ENCODE results near the gene HS6ST2.
"Not testable (repeated sequence)": the region's sequence is repeated elsewhere in the genome, so short reads cannot be mapped to it uniquely, and the experiment has no call there.

Gene HS6ST2

GRCh38 chrX:132956421-132957210 lies 1.8 kb downstream of the HS6ST2 start:
- Mint-ChIP-seq H3K4me1 (ENCODE audit: low read depth) (peaks cover 4% of the 10 kb centered on the region), H3K27me3 (peaks cover 25% of the 10 kb centered on the region), H3K4me3 (peak overlapping the region; percentile 51), H3K27ac (no peak overlapping the region), H3K36me3 (ENCODE audit: low read depth) (no peaks in the 10 kb centered on the region), H3K9me3 (no peaks in the 10 kb centered on the region)

DNA sequence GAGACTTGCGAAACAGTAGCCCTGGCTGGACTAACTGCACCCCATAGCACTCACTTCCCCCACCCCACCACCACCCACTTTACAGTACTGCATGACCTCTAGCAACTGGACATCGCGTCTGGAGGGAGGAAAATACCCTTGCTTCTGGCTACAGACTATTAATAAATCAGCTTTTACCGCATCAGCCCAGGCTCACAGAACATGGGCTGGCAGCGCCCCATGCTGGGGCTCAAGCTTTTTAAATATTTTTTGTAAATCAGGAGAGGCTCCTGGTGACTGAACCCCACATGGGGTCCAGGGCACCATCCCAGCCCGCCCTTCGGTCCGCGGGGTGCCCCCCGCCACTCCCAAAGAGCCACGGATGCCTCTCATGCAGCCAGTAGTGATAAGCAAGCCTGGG lies 2.7 kb downstream of the HS6ST2 start:
- Mint-ChIP-seq H3K4me3 (no peak overlapping the region), H3K36me3 (ENCODE audit: low read depth) (no peaks in the 10 kb centered on the region), H3K4me1 (ENCODE audit: low read depth) (peaks cover 4% of the 10 kb centered on the region), H3K27ac (no peak overlapping the region), H3K27me3 (peaks cover 33% of the 10 kb centered on the region), H3K9me3 (no peaks in the 10 kb centered on the region)

GRCh38 chrX:132954323-132954722 lies 4.1 kb downstream of the HS6ST2 start:
- peaks cover 4% of the 10 kb centered on the region for H3K4me1 Mint-ChIP-seq (ENCODE audit: low read depth)

GRCh38 chrX:132953354-132953753 lies 5.1 kb downstream of the HS6ST2 start:
- Mint-ChIP-seq H3K4me3 (no peak overlapping the region), H3K27me3 (peaks cover 24% of the 10 kb centered on the region), H3K36me3 (ENCODE audit: low read depth) (no peaks in the 10 kb centered on the region), H3K4me1 (ENCODE audit: low read depth) (no peaks in the 10 kb centered on the region), H3K9me3 (no peaks in the 10 kb centered on the region), H3K27ac (no peak overlapping the region)

More at GRCh38 chrX:132954323-132954722, 4.1 kb downstream of the HS6ST2 start:
- H3K27me3 Mint-ChIP-seq, result peaks cover 33% of the 10 kb centered on the region
- H3K27ac Mint-ChIP-seq, result no peak overlapping the region
- H3K4me3 Mint-ChIP-seq, result no peak overlapping the region
- H3K36me3 Mint-ChIP-seq (ENCODE audit: low read depth), result no peaks in the 10 kb centered on the region
- H3K9me3 Mint-ChIP-seq, result no peaks in the 10 kb centered on the region

DNA sequence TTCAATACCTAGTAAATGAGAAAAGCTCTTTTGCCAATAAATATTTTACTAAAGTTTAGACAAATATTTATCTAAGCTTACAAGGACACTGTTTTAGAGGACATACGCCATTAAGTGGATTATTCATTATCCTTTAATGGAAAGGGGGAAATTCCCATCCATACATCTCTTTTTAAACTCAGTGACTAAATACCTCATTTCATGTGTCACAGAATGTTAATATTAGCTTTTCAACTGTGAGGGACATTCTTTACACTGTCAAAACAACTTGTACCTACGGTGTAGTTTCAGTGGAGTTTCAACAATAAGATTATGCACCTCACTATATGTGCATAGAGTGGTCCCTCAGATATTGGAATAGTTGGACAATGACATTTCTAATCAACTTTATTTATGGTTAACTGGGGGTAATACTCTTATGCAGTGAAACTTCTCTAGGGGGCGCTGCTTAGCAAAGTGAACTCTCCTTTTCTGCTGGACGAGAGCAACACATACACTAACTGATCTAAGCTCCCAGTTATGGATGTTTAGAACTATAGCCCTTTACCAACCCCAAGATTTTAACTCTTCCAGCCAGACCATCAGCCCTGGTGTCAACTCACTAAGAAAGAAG lies 9.7 kb downstream of the HS6ST2 start:
- no peak overlapping the region for H3K4me3 Mint-ChIP-seq
- H3K27me3 Mint-ChIP-seq, result peaks cover 10% of the 10 kb centered on the region
- no peak overlapping the region for H3K27ac Mint-ChIP-seq
- H3K36me3 Mint-ChIP-seq (ENCODE audit: low read depth), result no peaks in the 10 kb centered on the region
- H3K4me1 Mint-ChIP-seq (ENCODE audit: low read depth), result no peaks in the 10 kb centered on the region
- H3K9me3 Mint-ChIP-seq, result no peaks in the 10 kb centered on the region

DNA sequence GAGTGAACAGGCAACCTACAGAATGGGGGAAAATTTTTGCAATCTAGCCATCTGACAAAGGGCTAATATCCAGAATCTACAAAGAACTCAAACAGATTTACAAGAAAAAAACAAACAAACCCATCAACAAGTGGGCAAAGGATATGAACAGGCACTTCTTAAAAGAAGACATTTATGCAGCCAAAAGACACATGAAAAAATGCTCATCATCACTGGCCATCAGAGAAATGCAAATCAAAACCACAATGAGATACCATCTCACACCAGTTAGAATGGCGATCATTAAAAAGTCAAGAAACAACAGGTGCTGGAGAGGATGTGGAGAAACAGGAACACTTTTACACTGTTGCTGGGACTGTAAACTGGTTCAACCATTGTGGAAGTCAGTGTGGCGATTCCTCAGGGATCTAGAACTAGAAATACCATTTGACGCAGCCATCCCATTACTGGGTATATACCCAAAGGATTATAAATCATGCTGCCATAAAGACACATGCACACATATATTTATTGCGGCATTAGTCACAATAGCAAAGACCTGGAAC lies 13.3 kb downstream of the HS6ST2 start:
- H3K36me3 Mint-ChIP-seq (ENCODE audit: low read depth); H3K9me3 Mint-ChIP-seq; H3K4me3 Mint-ChIP-seq; H3K27me3 Mint-ChIP-seq; H3K27ac Mint-ChIP-seq; H3K4me1 Mint-ChIP-seq (ENCODE audit: low read depth): not testable (repeated sequence)

DNA sequence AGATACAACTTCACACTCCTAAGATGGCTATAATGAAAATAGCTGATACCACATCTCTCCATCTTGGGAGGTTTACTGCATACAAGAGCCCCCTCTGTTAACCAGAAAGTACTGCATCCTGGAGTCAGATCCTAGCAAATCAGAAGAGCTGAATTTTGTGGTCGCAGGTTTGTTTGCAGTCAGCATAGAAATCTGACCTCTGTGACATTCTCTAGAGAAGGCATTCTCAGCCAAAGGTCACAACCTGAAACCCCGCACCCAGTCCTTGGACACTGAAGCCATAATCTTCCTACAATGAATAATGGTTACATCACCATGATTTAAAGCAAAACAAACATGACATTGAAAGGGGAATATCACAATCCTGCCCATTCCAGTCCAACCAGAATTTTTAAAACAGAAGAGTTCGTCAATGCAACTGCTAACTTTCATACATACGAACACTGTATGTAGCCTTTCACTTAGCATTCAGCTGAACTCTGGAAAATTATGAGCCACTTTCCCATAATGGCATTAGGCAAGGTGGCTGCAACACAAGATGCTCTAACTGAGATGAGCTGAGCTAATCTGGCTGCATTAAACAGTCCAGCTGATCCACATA lies 17.6 kb downstream of the HS6ST2 start:
- Mint-ChIP-seq H3K27ac (no peak overlapping the region), H3K36me3 (ENCODE audit: low read depth) (no peaks in the 10 kb centered on the region), H3K27me3 (no peaks in the 10 kb centered on the region), H3K9me3 (no peaks in the 10 kb centered on the region), H3K4me3 (no peak overlapping the region), H3K4me1 (ENCODE audit: low read depth) (no peaks in the 10 kb centered on the region)

DNA sequence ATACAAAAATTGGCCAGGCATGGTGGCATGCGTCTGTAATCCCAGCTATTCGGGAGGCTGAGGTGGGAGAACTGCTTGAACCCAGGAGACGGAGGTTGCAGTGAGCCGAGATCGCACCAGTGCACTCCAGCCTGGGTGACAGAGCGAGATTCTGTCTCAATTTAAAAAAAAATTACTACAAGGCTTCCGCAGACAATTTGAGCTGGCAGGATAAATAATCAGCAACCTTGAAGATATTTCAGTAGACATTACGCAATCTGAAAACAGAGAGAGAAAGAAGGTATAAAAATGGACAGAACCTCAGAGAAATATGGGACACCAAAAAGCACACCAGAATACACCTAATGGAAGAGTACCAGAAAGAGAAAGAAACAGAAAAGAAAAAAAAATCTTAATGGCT lies 25.3 kb downstream of the HS6ST2 start:
- Mint-ChIP-seq H3K9me3 (no peaks in the 10 kb centered on the region), H3K27me3 (peaks cover 5% of the 10 kb centered on the region), H3K27ac (no peak overlapping the region), H3K36me3 (ENCODE audit: low read depth) (no peaks in the 10 kb centered on the region), H3K4me1 (ENCODE audit: low read depth) (no peaks in the 10 kb centered on the region), H3K4me3 (no peak overlapping the region)

GRCh38 chrX:132924426-132924825 lies 34.0 kb downstream of the HS6ST2 start:
- peaks cover 5% of the 10 kb centered on the region for H3K27me3 Mint-ChIP-seq
- H3K4me3 Mint-ChIP-seq, result no peak overlapping the region
- no peaks in the 10 kb centered on the region for H3K9me3 Mint-ChIP-seq
- H3K4me1 Mint-ChIP-seq (ENCODE audit: low read depth), result no peaks in the 10 kb centered on the region
- no peaks in the 10 kb centered on the region for H3K36me3 Mint-ChIP-seq (ENCODE audit: low read depth)
- no peak overlapping the region for H3K27ac Mint-ChIP-seq

DNA sequence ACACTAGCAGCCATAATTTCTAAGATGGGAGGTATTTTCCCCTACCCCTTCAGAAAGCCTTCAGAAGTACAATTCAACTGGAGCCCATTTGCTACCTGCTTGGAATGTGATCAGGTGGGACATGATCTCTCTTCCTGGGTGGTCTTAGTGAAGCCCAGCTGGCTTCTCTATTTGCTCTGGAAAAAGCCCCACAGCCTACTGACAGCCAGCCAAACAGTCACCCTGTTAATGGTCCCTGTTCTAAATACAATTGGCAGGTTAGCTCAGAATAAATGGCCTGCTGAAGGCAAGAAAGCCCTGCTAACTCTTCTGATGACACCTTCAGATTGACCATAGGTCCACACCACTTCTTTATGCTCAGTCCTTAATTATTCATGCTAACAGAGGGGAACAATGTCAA lies 39.9 kb downstream of the HS6ST2 start:
- H3K36me3 Mint-ChIP-seq (ENCODE audit: low read depth), result no peaks in the 10 kb centered on the region
- no peak overlapping the region for H3K27ac Mint-ChIP-seq
- H3K9me3 Mint-ChIP-seq, result no peaks in the 10 kb centered on the region
- no peak overlapping the region for H3K4me3 Mint-ChIP-seq
- peaks cover 3% of the 10 kb centered on the region for H3K27me3 Mint-ChIP-seq
- no peaks in the 10 kb centered on the region for H3K4me1 Mint-ChIP-seq (ENCODE audit: low read depth)

- no peaks in the 10 kb centered on the region for H3K36me3 Mint-ChIP-seq (ENCODE audit: low read depth)
- no peaks in the 10 kb centered on the region for H3K4me1 Mint-ChIP-seq (ENCODE audit: low read depth)
- peaks cover 3% of the 10 kb centered on the region for H3K27me3 Mint-ChIP-seq
- no peak overlapping the region for H3K27ac Mint-ChIP-seq
- H3K9me3 Mint-ChIP-seq, result peaks cover 3% of the 10 kb centered on the region
- no peak overlapping the region for H3K4me3 Mint-ChIP-seq
Measured at GRCh38 chrX:132916349-132916748, 42.1 kb downstream of the HS6ST2 start.

GRCh38 chrX:132909643-132910042 lies 48.8 kb downstream of the HS6ST2 start:
- H3K4me1 Mint-ChIP-seq (ENCODE audit: low read depth), result no peaks in the 10 kb centered on the region
- H3K4me3 Mint-ChIP-seq, result no peak overlapping the region
- no peak overlapping the region for H3K27ac Mint-ChIP-seq
- H3K36me3 Mint-ChIP-seq (ENCODE audit: low read depth), result no peaks in the 10 kb centered on the region
- no peaks in the 10 kb centered on the region for H3K27me3 Mint-ChIP-seq
- H3K9me3 Mint-ChIP-seq, result peaks cover 3% of the 10 kb centered on the region

DNA sequence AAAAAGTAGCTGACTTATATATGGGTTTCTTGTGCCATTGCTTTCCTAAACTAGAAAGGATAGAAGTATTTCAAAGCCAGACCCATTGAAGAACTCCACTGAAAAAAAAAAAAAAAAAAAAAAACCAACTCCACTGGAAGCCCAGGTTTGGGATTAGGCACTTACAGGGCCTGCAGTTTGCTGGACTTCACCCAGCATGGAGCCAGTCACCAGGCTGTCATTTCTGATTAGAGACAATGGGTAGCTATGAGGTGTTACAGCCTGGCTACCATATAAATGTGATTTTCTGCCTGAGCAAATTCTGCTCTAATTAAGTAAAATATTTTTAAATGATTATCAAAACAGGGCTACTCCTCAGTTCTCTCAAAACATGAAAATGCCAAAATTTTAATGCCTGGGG lies 49.5 kb downstream of the HS6ST2 start:
- H3K27ac Mint-ChIP-seq, result no peak overlapping the region
- H3K27me3 Mint-ChIP-seq, result no peaks in the 10 kb centered on the region
- H3K4me3 Mint-ChIP-seq, result no peak overlapping the region
- no peaks in the 10 kb centered on the region for H3K36me3 Mint-ChIP-seq (ENCODE audit: low read depth)
- H3K9me3 Mint-ChIP-seq, result peaks cover 3% of the 10 kb centered on the region
- no peaks in the 10 kb centered on the region for H3K4me1 Mint-ChIP-seq (ENCODE audit: low read depth)

DNA sequence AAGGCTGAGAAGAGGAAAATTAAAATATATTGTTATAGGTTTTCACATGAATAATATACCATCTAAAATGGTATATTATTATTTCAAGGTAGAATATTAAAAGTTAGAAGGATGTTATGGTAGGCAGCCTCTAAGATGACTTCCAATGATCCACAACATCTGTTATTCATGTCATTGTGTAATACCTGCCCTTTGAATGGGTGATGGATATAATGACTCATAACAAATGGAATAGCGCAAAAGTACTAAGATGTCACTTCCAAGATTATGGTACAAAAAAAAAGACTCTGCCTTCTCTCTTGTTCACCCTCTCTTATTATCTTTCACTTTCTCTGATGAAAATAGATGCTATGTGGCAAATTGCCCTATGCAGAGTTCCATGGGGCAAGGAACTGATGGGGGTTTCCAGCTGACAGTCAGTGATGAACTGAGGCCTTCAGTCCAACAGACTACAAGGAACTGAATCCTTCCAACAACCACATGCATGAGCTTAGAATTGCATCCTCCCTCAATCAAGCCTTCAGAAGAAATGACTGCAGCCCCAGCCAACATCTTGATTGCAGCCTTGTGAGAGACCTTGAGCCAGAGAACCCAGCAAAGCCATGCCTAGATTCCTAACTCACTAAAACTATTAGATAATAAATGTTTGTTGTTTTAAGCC lies 57.7 kb downstream of the HS6ST2 start:
- Mint-ChIP-seq H3K9me3 (no peaks in the 10 kb centered on the region), H3K4me1 (ENCODE audit: low read depth) (no peaks in the 10 kb centered on the region), H3K27ac (no peak overlapping the region), H3K36me3 (ENCODE audit: low read depth) (no peaks in the 10 kb centered on the region), H3K4me3 (no peak overlapping the region), H3K27me3 (peaks cover 3% of the 10 kb centered on the region)

DNA sequence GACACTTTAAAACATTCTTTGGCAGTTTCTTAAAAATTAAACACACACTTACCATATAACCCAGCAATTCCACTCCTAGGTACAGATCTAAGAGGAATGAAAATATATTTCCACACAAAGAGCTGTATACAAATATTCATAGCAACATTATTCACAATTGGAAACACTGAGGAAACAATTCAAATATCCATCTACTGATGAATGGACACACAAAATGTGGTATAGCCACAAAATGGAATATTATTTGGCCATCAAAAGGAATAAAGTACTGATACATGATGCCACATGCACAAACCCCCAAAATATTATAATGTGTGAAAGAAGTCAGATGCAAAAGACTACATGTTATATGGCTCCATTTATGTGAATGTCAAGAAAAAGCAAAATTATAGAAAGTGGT lies 70.9 kb downstream of the HS6ST2 start:
- Mint-ChIP-seq H3K27me3 (no peaks in the 10 kb centered on the region), H3K27ac (no peak overlapping the region), H3K4me1 (ENCODE audit: low read depth) (no peaks in the 10 kb centered on the region), H3K9me3 (peaks cover 9% of the 10 kb centered on the region), H3K4me3 (no peak overlapping the region), H3K36me3 (ENCODE audit: low read depth) (no peaks in the 10 kb centered on the region)
